Cardiac muscle cell (in vitro differentiated cells and primary cell): ENCODE measurements around the gene PKLR. TPM values are rescaled to one million over a fixed set of nuclear protein-coding genes. Genes with fewer than 3 reads are reported as not detected.

ENCODE experiments used
- DNase-seq, 2 donors: peaks; one replicate each; pipeline versions ENCODE4 v3.0.0 to v3.0.0-alpha.2; 2010 to 2017; ENCODE audit warnings: low read depth in 1 of 2, low spot score in 1 of 2
- H3K27ac ChIP-seq: fragments of 200-600 bp; sonication (generic); 2 replicates; pipeline ENCODE4 v1.5.1; 2016
- H3K27me3 ChIP-seq: fragments of 200-600 bp; sonication (generic); 2 replicates; pipeline ENCODE4 v1.6.0; 2016; ENCODE audit warnings: control low read depth
- H3K36me3 ChIP-seq: fragments of 200-600 bp; sonication (generic); 2 replicates; pipeline ENCODE4 v1.5.1; 2016; ENCODE audit warnings: control low read depth
- H3K4me1 ChIP-seq: fragments of 200-600 bp; sonication (generic); 2 replicates; pipeline ENCODE4 v1.8.1; 2017; ENCODE audit warnings: low read depth, mild to moderate bottlenecking, mixed run types
- H3K4me3 ChIP-seq: fragments of 200-600 bp; sonication (generic); 2 replicates; pipeline ENCODE4 v1.5.1; 2016; ENCODE audit warnings: mild to moderate bottlenecking
- H3K9me3 ChIP-seq: fragments of 200-600 bp; sonication (generic); 2 replicates; pipeline ENCODE4 v1.5.1; 2017; ENCODE audit warnings: low read depth, mild to moderate bottlenecking, control low read depth
- CTCF ChIP-seq: IDR thresholded peaks from 2 replicates; pipeline ENCODE4 v1.5.1; 2012; ENCODE audit warnings: low read depth, mild to moderate bottlenecking, low read length
- polyA plus RNA-seq: library from polyadenylated mRNA; unstranded; fragments of >200 nt; fragmentation: Nextera tagmentation; extraction: Ambion mirVana; gene quantifications from 2 replicates; pipeline ENCODE4 v1.2.1, GENCODE V29; 2016
- total RNA-seq: library from RNA; depleted of rRNA; stranded (reverse); fragments of >200 nt; gene quantifications from 2 replicates; pipeline ENCODE4 v1.2.3, GENCODE V29; 2016

PKLR gene
- total and polyA plus RNA-seq, 2 experiments from 2014 or later = 0.06 TPM; not detected in 1

DNA sequence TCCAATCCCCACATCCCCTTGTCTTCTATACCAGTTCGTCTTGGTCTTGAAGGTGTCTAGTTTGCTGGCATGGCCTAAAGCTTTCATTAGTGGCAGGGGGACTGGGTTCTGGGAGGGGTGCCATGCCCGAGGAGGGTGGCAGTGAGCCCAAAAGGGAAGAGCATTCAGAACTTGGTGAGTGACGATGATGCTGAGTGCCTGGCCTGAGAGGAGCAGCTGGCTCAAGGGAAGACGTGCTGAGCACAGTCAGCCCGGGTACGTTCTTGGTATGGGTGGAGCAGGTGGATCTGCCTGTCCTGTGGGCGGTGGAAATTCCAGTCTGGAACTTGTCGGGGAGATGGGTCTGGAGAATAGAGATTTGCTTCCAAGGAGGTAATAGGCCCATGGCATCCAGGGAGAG, 12.0 kb upstream of the PKLR start:
- H3K27ac ChIP-seq = no peak overlapping the region
- H3K9me3 ChIP-seq = no peaks in the 10 kb centered on the region
- no peak for DNase-seq
- H3K36me3 ChIP-seq = peaks cover 8% of the 10 kb centered on the region
- no peaks in the 10 kb centered on the region for H3K4me1 ChIP-seq
- H3K4me3 ChIP-seq = no peak overlapping the region
- no peaks in the 10 kb centered on the region for H3K27me3 ChIP-seq
- TF ChIP-seq CTCF = no peak

- peak overlapping the region; percentile 89 for H3K27ac ChIP-seq
- H3K9me3 ChIP-seq = no peaks in the 10 kb centered on the region
- no peak for TF ChIP-seq CTCF
- peaks cover 8% of the 10 kb centered on the region for H3K36me3 ChIP-seq
- no peaks in the 10 kb centered on the region for H3K4me1 ChIP-seq
- DNase-seq = no peak
- no peaks in the 10 kb centered on the region for H3K27me3 ChIP-seq
- H3K4me3 ChIP-seq = peak overlapping the region; percentile 55
Measured at GRCh38 chr1:155309423-155310021, 8.3 kb upstream of the PKLR start.

DNA sequence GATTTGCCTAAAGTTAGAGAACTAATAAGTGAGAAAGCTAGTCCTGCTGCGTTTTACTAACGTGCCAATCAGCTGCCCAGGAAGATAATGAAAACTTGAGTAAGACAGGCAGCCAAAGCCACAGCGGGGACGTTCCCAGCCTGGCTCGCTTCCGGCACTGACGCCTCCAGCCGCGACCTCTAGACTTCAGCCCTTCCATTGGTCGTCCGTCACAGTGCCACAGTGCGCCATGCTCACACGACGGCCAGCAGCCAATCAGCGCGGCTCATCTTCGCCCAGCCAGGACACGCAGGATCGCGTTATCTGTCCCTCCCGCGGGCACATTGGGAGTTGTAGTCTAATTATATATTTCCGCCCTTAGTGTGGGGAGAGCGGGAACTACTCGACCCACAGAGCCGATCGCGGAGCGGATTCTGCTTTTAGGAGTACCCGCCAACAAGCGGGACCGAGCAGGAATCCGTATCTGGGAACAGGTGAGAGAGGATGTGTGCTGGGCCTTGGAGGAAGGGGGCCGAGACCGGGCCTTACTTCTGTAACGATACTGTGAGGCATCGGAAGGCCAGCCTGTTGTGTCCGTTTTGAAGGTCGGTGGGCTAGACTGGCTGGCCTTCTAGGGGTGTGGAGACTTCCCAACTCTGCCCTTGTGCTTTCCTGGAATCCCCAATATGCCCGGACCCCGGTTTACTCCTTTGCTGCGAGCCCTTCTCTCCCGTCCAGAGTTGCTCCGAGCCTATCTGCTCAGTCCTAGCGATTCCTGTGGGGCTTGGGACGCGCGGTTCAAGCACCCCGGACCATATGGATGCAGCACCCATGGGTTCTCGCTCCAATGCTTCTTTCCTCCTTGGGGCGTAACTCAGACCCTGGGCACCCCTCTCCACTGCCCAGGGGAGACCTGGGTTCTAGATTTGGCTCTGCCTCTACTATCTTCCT, 7.5 kb upstream of the PKLR start, which contains the start of gene FDPS:
FDPS (plus strand) TSS at position 374 of the 930 bp plus-strand sequence. CDS start 924 bp downstream, outside the sequence.
- DNase-seq = peak; percentile 99
- Histone ChIP-seq H3K4me1 (no peaks in the 10 kb centered on the region), H3K27me3 (no peaks in the 10 kb centered on the region), H3K27ac (peak within 1 kb of the TSS; percentile 89), H3K4me3 (peak within 1 kb of the TSS; percentile 55), H3K36me3 (peaks cover 5% of the 10 kb centered on the region), H3K9me3 (no peaks in the 10 kb centered on the region)
- TF ChIP-seq CTCF = no peak

DNA sequence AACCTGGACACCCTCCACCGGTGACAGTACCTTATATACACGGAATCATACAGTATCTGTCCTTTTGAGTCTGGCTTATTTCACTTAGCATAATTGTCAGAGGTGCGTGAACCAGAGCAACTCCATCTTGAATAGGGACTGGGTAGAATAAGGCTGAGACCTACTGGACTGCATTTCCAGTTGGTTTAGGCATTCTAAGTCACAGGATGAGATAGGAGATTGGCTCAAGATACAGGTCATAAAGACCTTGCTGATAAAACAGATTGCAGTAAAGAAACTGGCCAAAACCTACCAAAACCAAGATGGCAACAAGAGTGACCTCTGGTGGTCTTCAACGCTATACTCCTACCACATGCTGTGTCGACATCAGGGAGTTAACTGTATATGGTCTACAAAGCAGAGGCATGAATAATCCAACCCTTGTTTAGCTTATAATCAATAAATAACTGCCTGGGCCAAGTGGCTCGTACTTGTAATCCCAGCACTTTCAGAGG, 6.1 kb upstream of the PKLR start:
- no peaks in the 10 kb centered on the region for H3K9me3 ChIP-seq
- H3K27me3 ChIP-seq = no peaks in the 10 kb centered on the region
- H3K4me1 ChIP-seq = no peaks in the 10 kb centered on the region
- H3K4me3 ChIP-seq = no peak overlapping the region
- DNase-seq = peak; percentile 41 to 66
- peak overlapping the region; percentile 89 for H3K27ac ChIP-seq
- TF ChIP-seq CTCF = peak; percentile 43
- H3K36me3 ChIP-seq = peaks cover 2% of the 10 kb centered on the region

GRCh38 chr1:155305881-155306391, 4.7 kb upstream of the PKLR start:
- Histone ChIP-seq H3K27me3 (no peaks in the 10 kb centered on the region), H3K4me3 (no peak overlapping the region), H3K36me3 (no peaks in the 10 kb centered on the region), H3K27ac (peak overlapping the region; percentile 48), H3K4me1 (no peaks in the 10 kb centered on the region), H3K9me3 (no peaks in the 10 kb centered on the region)
- DNase-seq = peak in 1 of 2 donors; percentile 50
- TF ChIP-seq CTCF = no peak
